CD8-positive, alpha-beta memory T cell (primary cell): ENCODE results near the gene LAMB2. TPM values are rescaled to one million over a fixed set of nuclear protein-coding genes. Genes with fewer than 3 reads are reported as not detected.

Experiments
- CTCF ChIA-PET: fragments of 350-600 bp; sonication (Branson Sonifier 250); formaldehyde crosslinking; loops from one replicate; lab custom pipeline; 2021; ENCODE audit warnings: antibody characterized with exemption; lab: Charles Lee
- POLR2A ChIA-PET: fragments of 350-600 bp; sonication (Branson Sonifier 250); formaldehyde crosslinking; loops from one replicate; lab custom pipeline; 2021; ENCODE audit warnings: antibody characterized with exemption; lab: Charles Lee
- DNase-seq, 5 donors: peaks; one replicate each; pipeline versions ENCODE4 v3.0.0 to v3.0.0-alpha.2; 2020 to 2022; ENCODE audit warnings: mixed read lengths in 1 of 5
- H3K27ac ChIP-seq: one replicate; pipeline ENCODE4 v1.7.0; 2013; ENCODE audit warnings: low read depth, mild to moderate bottlenecking, low read length, moderate library complexity
- H3K27me3 ChIP-seq: 2 replicates; pipeline ENCODE4 v1.7.0; 2013; ENCODE audit warnings: low read length, mild to moderate bottlenecking; ENCODE audit not compliant: insufficient read depth, poor library complexity, severe bottlenecking
- H3K36me3 ChIP-seq: 2 replicates; pipeline ENCODE4 v1.7.0; 2013; ENCODE audit warnings: mild to moderate bottlenecking, low read length, moderate library complexity; ENCODE audit not compliant: insufficient read depth
- H3K4me1 ChIP-seq: 2 replicates; pipeline ENCODE4 v1.7.0; 2013; ENCODE audit warnings: mild to moderate bottlenecking, low read length, moderate library complexity; ENCODE audit not compliant: insufficient read depth
- H3K4me3 ChIP-seq: 2 replicates; pipeline ENCODE4 v1.7.0; 2013; ENCODE audit warnings: mild to moderate bottlenecking, low read length
- H3K9me3 ChIP-seq: 2 replicates; pipeline ENCODE4 v1.7.0; 2013; ENCODE audit warnings: mild to moderate bottlenecking, low read length
- H3K27ac Mint-ChIP-seq, 8 donors: one replicate each; pipeline ENCODE4 v1.8.0; 2020 to 2021; ENCODE audit warnings: mixed read lengths in 8 of 8, mild to moderate bottlenecking in 6 of 8, inconsistent platforms in 3 of 8, moderate library complexity in 3 of 8
- H3K27me3 Mint-ChIP-seq, 2 donors: one replicate each; pipeline ENCODE4 v1.8.0; 2020 to 2021; ENCODE audit warnings: mixed read lengths in 2 of 2, mild to moderate bottlenecking in 1 of 2, moderate library complexity in 1 of 2
- H3K36me3 Mint-ChIP-seq, 3 donors: one replicate each; pipeline ENCODE4 v1.8.0; 2020 to 2021; ENCODE audit warnings: mixed read lengths in 3 of 3, inconsistent platforms in 1 of 3, mild to moderate bottlenecking in 1 of 3
- H3K4me1 Mint-ChIP-seq, 3 donors: one replicate each; pipeline ENCODE4 v1.8.0; 2020 to 2021; ENCODE audit warnings: mixed read lengths in 3 of 3, inconsistent platforms in 1 of 3, mild to moderate bottlenecking in 1 of 3
- H3K4me3 Mint-ChIP-seq, 7 donors: one replicate each; pipeline ENCODE4 v1.8.0; 2020 to 2021; ENCODE audit warnings: mixed read lengths in 7 of 7, mild to moderate bottlenecking in 6 of 7, moderate library complexity in 4 of 7, inconsistent platforms in 2 of 7
- H3K9me3 Mint-ChIP-seq, 5 donors: one replicate each; pipeline ENCODE4 v1.8.0; 2020 to 2022; ENCODE audit warnings: mixed read lengths in 5 of 5, mild to moderate bottlenecking in 3 of 5, moderate library complexity in 2 of 5, inconsistent platforms in 1 of 5
- polyA plus RNA-seq: library from polyadenylated mRNA; unstranded; fragments of 300-500 nt; fragmentation: Illumina TruSeq; gene quantifications from one replicate; pipeline ENCODE4 v1.2.3, GENCODE V29; 2021
- total RNA-seq, 2 experiments: library from RNA; stranded (reverse); gene quantifications; one replicate each; pipeline ENCODE4 v1.2.3, GENCODE V29; 2021

LAMB2 gene
- total and polyA plus RNA-seq, 3 experiments from 2014 or later, result 0.58 to 0.77 TPM; not detected in 1

DNA sequence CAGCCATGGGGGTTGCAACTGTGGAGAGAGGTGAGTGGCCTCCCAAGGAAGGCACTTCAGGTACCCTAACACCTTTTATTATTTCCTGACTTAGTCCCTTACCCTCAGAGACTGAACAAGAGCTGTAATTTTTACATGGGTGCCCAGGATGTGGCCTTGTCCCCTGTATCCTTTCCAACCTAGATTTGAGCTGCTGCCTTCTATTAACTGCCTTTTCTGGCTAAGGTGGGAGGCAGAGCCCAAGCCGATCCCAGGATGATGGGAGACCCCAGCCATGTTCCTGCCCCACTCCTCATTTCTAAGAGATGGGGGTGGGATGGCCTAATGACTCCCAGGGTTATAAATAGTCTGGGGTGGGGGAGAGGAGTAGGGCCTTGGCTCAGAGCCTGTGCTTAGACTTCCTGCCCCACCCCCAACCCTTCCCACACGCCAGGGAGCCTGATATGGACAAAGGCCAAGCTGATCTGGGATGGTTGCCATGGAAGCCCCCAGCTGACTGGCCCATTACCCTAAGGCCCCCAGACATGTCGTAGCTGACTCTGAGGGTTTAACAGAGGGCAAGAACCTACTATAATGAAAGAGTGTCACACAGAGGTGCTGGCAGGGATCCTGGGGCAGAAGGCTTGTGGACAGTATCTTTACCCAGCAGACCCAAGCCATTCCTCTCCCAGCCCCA lies 40.4 kb upstream of the LAMB2 start:
- Mint-ChIP-seq H3K36me3 (peaks cover 0 to 2% (median 0%) of the 10 kb centered on the region in 3 donors), H3K27ac (no peak overlapping the region), H3K4me1 (peaks cover 9 to 19% (median 11%) of the 10 kb centered on the region in 3 donors), H3K9me3 (no peaks in the 10 kb centered on the region), H3K27me3 (no peaks in the 10 kb centered on the region), H3K4me3 (no peak overlapping the region)
- no peak for DNase-seq
- H3K36me3 ChIP-seq, result no peaks in the 10 kb centered on the region
- H3K27me3 ChIP-seq, result no peaks in the 10 kb centered on the region
- H3K4me1 ChIP-seq, result peaks cover 20% of the 10 kb centered on the region
- POLR2A ChIA-PET, result no interaction called here
- H3K27ac ChIP-seq, result peak overlapping the region; percentile 24
- no peaks in the 10 kb centered on the region for H3K9me3 ChIP-seq
- CTCF ChIA-PET, result interaction anchor here (1.3 kb wide), 1 partner anchor 276 kb away, joined by 3 read pairs; no protein-coding TSS in a partner anchor
- no peak overlapping the region for H3K4me3 ChIP-seq

GRCh38 chr3:49172551-49173041 lies 39.7 kb upstream of the LAMB2 start:
- Mint-ChIP-seq H3K9me3 (no peaks in the 10 kb centered on the region), H3K36me3 (peaks cover 0 to 2% (median 0%) of the 10 kb centered on the region in 3 donors), H3K27ac (no peak overlapping the region), H3K27me3 (peaks cover 0 to 3% of the 10 kb centered on the region in 2 donors), H3K4me3 (peak overlapping the region; percentile 36 to 72 (median 56)), H3K4me1 (peaks cover 9 to 19% (median 11%) of the 10 kb centered on the region in 3 donors)
- peaks cover 20% of the 10 kb centered on the region for H3K4me1 ChIP-seq
- H3K4me3 ChIP-seq, result no peak overlapping the region
- H3K27me3 ChIP-seq, result no peaks in the 10 kb centered on the region
- CTCF ChIA-PET, result interaction anchor here (1.3 to 3.2 kb wide), 2 partner anchors 276 to 277 kb away, joined by 3 to 26 read pairs; no protein-coding TSS in a partner anchor
- H3K9me3 ChIP-seq, result no peaks in the 10 kb centered on the region
- H3K27ac ChIP-seq, result peak overlapping the region; percentile 24
- DNase-seq, result no peak
- POLR2A ChIA-PET, result no interaction called here
- no peaks in the 10 kb centered on the region for H3K36me3 ChIP-seq

DNA sequence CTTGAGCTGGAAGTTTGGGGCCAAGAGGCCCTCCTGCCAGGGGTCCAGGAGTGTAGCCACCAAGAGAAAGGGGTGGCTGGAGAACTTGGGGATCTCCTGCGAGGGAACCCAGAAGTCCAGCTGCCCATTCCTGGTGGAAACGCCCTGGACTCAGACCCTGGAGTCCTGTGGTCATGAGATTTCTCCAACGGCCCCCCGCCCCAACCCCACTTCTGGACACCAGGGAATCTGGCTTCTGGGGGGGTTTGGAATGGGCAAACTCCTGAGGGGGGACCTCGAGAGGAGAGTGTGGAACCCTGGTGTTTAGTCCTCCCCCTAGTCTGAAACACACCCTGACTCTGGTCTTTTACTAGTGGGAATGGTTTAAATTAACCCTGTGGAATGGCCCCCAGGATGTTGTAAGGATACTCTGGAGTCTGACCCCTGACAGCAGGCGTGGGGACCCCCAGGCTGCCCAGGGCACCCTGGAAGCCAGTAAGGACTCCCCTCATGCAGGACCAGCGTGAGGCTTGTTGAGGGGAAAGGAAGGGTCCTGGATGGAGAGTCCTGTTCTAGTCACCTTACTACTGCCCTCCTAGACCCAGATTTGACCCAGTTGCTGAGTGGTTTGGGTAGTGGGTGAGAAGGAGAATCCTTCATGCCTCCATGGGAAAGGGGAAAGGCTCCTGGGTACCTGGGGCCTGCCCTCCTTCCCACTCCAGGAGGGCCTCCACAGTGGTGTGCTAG lies 39.1 kb upstream of the LAMB2 start:
- H3K4me1 Mint-ChIP-seq, result peaks cover 9 to 19% (median 11%) of the 10 kb centered on the region in 3 donors
- Histone ChIP-seq H3K36me3 (no peaks in the 10 kb centered on the region), H3K4me3 (peak overlapping the region; percentile 68), H3K27me3 (no peaks in the 10 kb centered on the region), H3K27ac (peak overlapping the region; percentile 58), H3K4me1 (peaks cover 21% of the 10 kb centered on the region), H3K9me3 (no peaks in the 10 kb centered on the region)
- POLR2A ChIA-PET, result interaction anchor here (1.1 to 2.9 kb wide), 3 partner anchors 78 to 277 kb away, joined by 3 to 11 read pairs (median 3); partner anchors contain the start of genes QRICH1 and USP4
- DNase-seq, result peak in 1 of 5 donors; percentile 5
- peak overlapping the region in 4 of 8 donors; percentile 61 to 77 (median 70) for H3K27ac Mint-ChIP-seq
- H3K36me3 Mint-ChIP-seq, result peaks cover 0 to 2% (median 0%) of the 10 kb centered on the region in 3 donors
- H3K27me3 Mint-ChIP-seq, result peaks cover 0 to 3% of the 10 kb centered on the region in 2 donors
- CTCF ChIA-PET, result interaction anchor here (0.6 to 3.2 kb wide), 10 partner anchors 11 to 277 kb away, joined by 3 to 26 read pairs (median 5); partner anchors contain the start of genes USP19 and USP4
- H3K9me3 Mint-ChIP-seq, result no peaks in the 10 kb centered on the region
- peak overlapping the region; percentile 56 to 94 (median 86) for H3K4me3 Mint-ChIP-seq

GRCh38 chr3:49171119-49171774 lies 38.4 kb upstream of the LAMB2 start, which contains the start of gene KLHDC8B:
Gene KLHDC8B (plus strand): TSS chr3:49171598. CDS start chr3:49172770, 1,172 bp downstream.
- Histone ChIP-seq H3K27me3 (no peaks in the 10 kb centered on the region), H3K36me3 (no peaks in the 10 kb centered on the region), H3K27ac (peak within 1 kb of the TSS; percentile 58), H3K4me1 (peaks cover 28% of the 10 kb centered on the region), H3K9me3 (no peaks in the 10 kb centered on the region), H3K4me3 (peak within 1 kb of the TSS; percentile 68)
- CTCF ChIA-PET, result interaction anchor here (0.6 to 3.2 kb wide), 22 partner anchors 9 to 298 kb away, joined by 3 to 26 read pairs (median 3); partner anchors contain the start of genes NDUFAF3, USP19 and USP4
- peaks cover 0 to 5% of the 10 kb centered on the region in 2 donors for H3K27me3 Mint-ChIP-seq
- H3K4me1 Mint-ChIP-seq, result peaks cover 15 to 25% (median 15%) of the 10 kb centered on the region in 3 donors
- peak within 1 kb of the TSS; percentile 84 to 94 (median 87) for H3K4me3 Mint-ChIP-seq
- H3K36me3 Mint-ChIP-seq, result peaks cover 0 to 3% (median 0%) of the 10 kb centered on the region in 3 donors
- POLR2A ChIA-PET, result interaction anchor here (1.0 to 2.9 kb wide), 5 partner anchors 77 to 278 kb away, joined by 3 to 11 read pairs (median 3); partner anchors contain the start of genes QRICH1 and USP4
- DNase-seq, result peak; percentile 75 to 87 (median 79)
- peak within 1 kb of the TSS in 7 of 8 donors; percentile 3 to 92 (median 84) for H3K27ac Mint-ChIP-seq
- H3K9me3 Mint-ChIP-seq, result no peaks in the 10 kb centered on the region

- H3K27ac Mint-ChIP-seq, result peak overlapping the region in 6 of 8 donors; percentile 3 to 89 (median 78)
- Histone ChIP-seq H3K4me1 (peaks cover 28% of the 10 kb centered on the region), H3K4me3 (no peak overlapping the region), H3K27ac (no peak overlapping the region), H3K9me3 (no peaks in the 10 kb centered on the region), H3K36me3 (no peaks in the 10 kb centered on the region), H3K27me3 (no peaks in the 10 kb centered on the region)
- peaks cover 0 to 6% (median 0%) of the 10 kb centered on the region in 3 donors for H3K36me3 Mint-ChIP-seq
- DNase-seq, result no peak
- H3K4me3 Mint-ChIP-seq, result peak overlapping the region; percentile 84 to 94 (median 87)
- peaks cover 0 to 6% of the 10 kb centered on the region in 2 donors for H3K27me3 Mint-ChIP-seq
- peaks cover 16 to 28% (median 16%) of the 10 kb centered on the region in 3 donors for H3K4me1 Mint-ChIP-seq
- ChIA-PET POLR2A (interaction anchor here (1.0 to 2.9 kb wide), 4 partner anchors 78 to 278 kb away, joined by 3 to 11 read pairs (median 3); partner anchors contain the start of gene USP4), CTCF (interaction anchor here (0.6 to 3.2 kb wide), 20 partner anchors 9 to 299 kb away, joined by 3 to 26 read pairs (median 3); partner anchors contain the start of genes NDUFAF3, USP19 and USP4)
- no peaks in the 10 kb centered on the region for H3K9me3 Mint-ChIP-seq
These were observed 37.9 kb upstream of the LAMB2 start for GRCh38 chr3:49170744-49171118.

DNA sequence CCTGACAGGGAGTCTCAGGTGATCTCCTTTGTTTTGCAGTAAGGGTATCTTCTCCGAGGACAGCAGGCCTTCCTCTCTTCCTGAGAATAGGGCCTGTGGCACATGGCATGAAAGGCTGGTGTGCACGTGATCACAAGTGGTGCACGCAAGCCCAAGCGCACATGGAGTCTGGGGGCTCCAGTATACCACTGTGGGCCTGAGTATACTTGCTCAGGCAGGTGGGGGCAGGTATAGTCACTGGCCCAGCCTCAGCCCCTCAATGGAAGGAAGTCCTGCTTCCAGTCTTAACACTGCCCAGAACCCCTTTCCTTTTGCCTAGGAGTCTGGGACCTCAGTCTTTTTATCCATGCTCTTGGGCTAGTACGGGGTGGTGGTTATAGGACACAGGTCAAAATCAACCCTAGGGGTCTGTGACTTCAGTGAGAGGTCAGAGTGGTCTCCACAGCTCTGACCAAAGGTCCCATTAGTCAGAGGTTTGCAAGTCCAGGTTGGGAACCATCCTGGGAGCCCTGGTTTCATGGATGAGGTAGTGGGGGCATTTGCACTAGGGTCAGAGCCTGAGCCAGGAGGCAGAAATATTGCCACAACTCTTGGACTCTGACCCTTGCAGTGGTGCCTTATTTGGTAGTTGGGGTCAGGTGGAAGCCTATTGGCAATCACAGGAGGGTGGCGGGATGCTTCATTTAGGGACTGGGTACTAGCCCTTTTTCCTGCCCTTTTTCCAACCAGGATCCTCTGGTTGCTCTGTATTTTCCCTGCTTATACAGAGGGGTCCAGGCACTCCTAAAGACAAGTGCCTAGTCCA lies 34.1 kb upstream of the LAMB2 start:
- ChIA-PET CTCF (no interaction called here), POLR2A (no interaction called here)
- H3K4me3 ChIP-seq, result peak overlapping the region; percentile 88
- no peak for DNase-seq
- no peaks in the 10 kb centered on the region for H3K9me3 Mint-ChIP-seq
- H3K9me3 ChIP-seq, result no peaks in the 10 kb centered on the region
- H3K27me3 ChIP-seq, result no peaks in the 10 kb centered on the region
- H3K27ac ChIP-seq, result peak overlapping the region; percentile 33
- H3K36me3 ChIP-seq, result no peaks in the 10 kb centered on the region
- peaks cover 0 to 6% of the 10 kb centered on the region in 2 donors for H3K27me3 Mint-ChIP-seq
- peaks cover 0 to 35% (median 0%) of the 10 kb centered on the region in 3 donors for H3K36me3 Mint-ChIP-seq
- H3K4me1 Mint-ChIP-seq, result peaks cover 36 to 51% (median 39%) of the 10 kb centered on the region in 3 donors
- H3K4me3 Mint-ChIP-seq, result peak overlapping the region; percentile 89 to 96 (median 91)
- peak overlapping the region; percentile 36 to 96 (median 91) for H3K27ac Mint-ChIP-seq
- peaks cover 33% of the 10 kb centered on the region for H3K4me1 ChIP-seq
